ENCODE data around the gene SVOPL. TPM values are rescaled to one million over a fixed set of nuclear protein-coding genes. Genes with fewer than 3 reads are reported as not detected.

The SVOPL gene
- total RNA-seq, 1 experiment from 2014 or later: 1.1 TPM

GRCh38 chr7:138564365-138564764, 136.8 kb downstream of the SVOPL start:
- Histone ChIP-seq H3K27ac (ENCODE audit: insufficient read length, low read depth, low read length) (no peak overlapping the region), H2BK20ac (ENCODE audit: low read depth, low read length, poor library complexity, severe bottlenecking) (no peak overlapping the region), H3K18ac (ENCODE audit: insufficient read length, low read depth, low read length) (no peak overlapping the region), H2BK15ac (ENCODE audit: low read depth, low read length) (no peak overlapping the region), H3K23ac (ENCODE audit: insufficient read length, low read depth, low read length) (no peak overlapping the region), H3K4me1 (ENCODE audit: insufficient read depth, low read length) (no peaks in the 10 kb centered on the region), H3K27me3 (ENCODE audit: insufficient read depth, low read length) (no peaks in the 10 kb centered on the region), H4K20me1 (ENCODE audit: control insufficient read depth, insufficient read depth, insufficient read length) (no peaks in the 10 kb centered on the region), H2AK5ac (ENCODE audit: insufficient read length, low read length) (no peak overlapping the region), H2BK5ac (ENCODE audit: insufficient read length, low read length) (no peak overlapping the region), H4K8ac (replicated peaks; ENCODE audit: insufficient read length, low read depth, low read length) (no peak overlapping the region), H3K56ac (ENCODE audit: insufficient read length, low read depth, low read length) (no peak overlapping the region), H3T11ph (ENCODE audit: low read length) (no peak overlapping the region), H3K79me2 (ENCODE audit: insufficient read depth, low read length) (no peaks in the 10 kb centered on the region), H4K5ac (ENCODE audit: insufficient read length, low read depth, low read length) (no peak overlapping the region), H3K79me1 (ENCODE audit: insufficient read depth, low read depth, low read length, poor library complexity, severe bottlenecking) (peaks cover 2% of the 10 kb centered on the region), H3K23me2 (ENCODE audit: insufficient read length, low read depth, low read length, poor library complexity, severe bottlenecking) (no peaks in the 10 kb centered on the region), H2AFZ (ENCODE audit: low read length) (no peak overlapping the region), H3K9me3 (ENCODE audit: control insufficient read depth, low read depth, low read length) (peaks cover 51% of the 10 kb centered on the region), H3K9ac (ENCODE audit: extremely low read depth, insufficient read length, low read length) (no peak overlapping the region), H3K4me2 (ENCODE audit: insufficient read depth, insufficient read length, low read length) (no peak overlapping the region), H2BK12ac (ENCODE audit: insufficient read length, low read depth, low read length) (no peak overlapping the region), H2BK120ac (ENCODE audit: low read depth, low read length, poor library complexity, severe bottlenecking) (no peak overlapping the region), H3K4ac (ENCODE audit: low read depth, low read length) (no peak overlapping the region), H4K91ac (ENCODE audit: insufficient read length, low read depth, low read length) (no peak overlapping the region), H3K14ac (ENCODE audit: insufficient read depth, low read length) (no peak overlapping the region)
- peaks cover 20 to 34% of the 10 kb centered on the region in 2 experiments for H3K4me1 Mint-ChIP-seq
- TF ChIP-seq CTCF (conservative IDR thresholded peaks at IDR 0.05): no peak
- no peak overlapping the region for H3K4me3 Mint-ChIP-seq
- no peak for DNase-seq
- peaks cover 87 to 96% (median 93%) of the 10 kb centered on the region in 3 experiments for H3K36me3 Mint-ChIP-seq (ENCODE audit: insufficient read depth in 1 of 3, low read depth in 3 of 3)
- peaks cover 25 to 37% of the 10 kb centered on the region in 2 experiments for H3K9me3 Mint-ChIP-seq
- no peaks in the 10 kb centered on the region; the same call in 1 of the 2 replicates for H3K27me3 Mint-ChIP-seq (ENCODE audit: low read depth)
- whole genome bisulfite sequencing (ENCODE audit: extremely low coverage, insufficient read length, low lambda C conversion rate): no CpG with 5 or more reads among the region's 5 CpGs
- H3K27ac Mint-ChIP-seq: peak overlapping the region in 2 of 3 experiments; percentile 88 to 90; a peak in 4 of 7 replicates
